B cell (primary cell): Measurements from ENCODE around the gene RAP1GAP2. TPM values are rescaled to one million over a fixed set of nuclear protein-coding genes. Genes with fewer than 3 reads are reported as not detected.

Source experiments
- ATAC-seq: fragments of 200-7000 bp; cut with Tn5 transposase; one replicate; pipeline ENCODE4 v1.10.0; 2021; ENCODE audit warnings: low read depth, mild to moderate bottlenecking, moderate number of reproducible peaks, moderate library complexity
- CTCF ChIA-PET: fragments of 350-600 bp; sonication (Branson Sonifier 250); formaldehyde crosslinking; loops from one replicate; lab custom pipeline; 2021; ENCODE audit warnings: antibody characterized with exemption, inconsistent platforms; lab: Charles Lee
- POLR2A ChIA-PET: fragments of 350-600 bp; sonication (Branson Sonifier 250); formaldehyde crosslinking; loops from one replicate; lab custom pipeline; 2021; ENCODE audit warnings: antibody characterized with exemption; lab: Charles Lee
- DNase-seq: peaks from one replicate; pipeline ENCODE4 v3.0.0; 2013
- H2AFZ ChIP-seq: 2 replicates; pipeline ENCODE4 v1.6.1; 2012; ENCODE audit warnings: mild to moderate bottlenecking, low read depth, low read length; ENCODE audit not compliant: insufficient read depth, poor library complexity, severe bottlenecking
- H3K27ac ChIP-seq, 2 donors: 1 replicate in 1 of 2; 2 replicates in 1 of 2; pipeline ENCODE4 v1.5.1; 2012 to 2013; ENCODE audit warnings: low read length in 2 of 2, mild to moderate bottlenecking in 2 of 2, moderate library complexity in 1 of 2
- H3K27me3 ChIP-seq, 4 experiments: fragments of 200-600 bp in 1 of 4; sonication (generic) in 1 of 4; replicated peaks in 1 of 4; 1 replicate in 2 of 4; 2 replicates in 2 of 4; pipeline versions ENCODE4 v1.6.1 to v1.7.0; 2013 to 2016; ENCODE audit warnings: low read length in 3 of 4, mild to moderate bottlenecking in 2 of 4, mixed read lengths in 1 of 4, moderate library complexity in 1 of 4; ENCODE audit not compliant: insufficient read depth in 4 of 4, control insufficient read depth in 3 of 4; ENCODE audit errors: control extremely low read depth in 1 of 4
- H3K36me3 ChIP-seq, 2 experiments: replicated peaks in 1 of 2; 1 replicate in 1 of 2; 2 replicates in 1 of 2; pipeline versions ENCODE4 v1.6.1 to v1.7.1; 2013; ENCODE audit warnings: low read length in 1 of 2; ENCODE audit not compliant: insufficient read depth in 2 of 2, control insufficient read depth in 1 of 2; ENCODE audit errors: control extremely low read depth in 1 of 2, extremely low read depth in 1 of 2
- H3K4me1 ChIP-seq, 2 donors: fragments of 200-600 bp in 1 of 2; sonication (generic) in 1 of 2; 1 replicate in 1 of 2; 2 replicates in 1 of 2; pipeline versions ENCODE4 v1.5.1 to v1.6.1; 2013 to 2017; ENCODE audit warnings: low read length in 2 of 2; ENCODE audit not compliant: control insufficient read depth in 2 of 2, insufficient read depth in 2 of 2
- H3K4me2 ChIP-seq: replicated peaks from 2 replicates; pipeline ENCODE3; 2012; ENCODE audit warnings: mild to moderate bottlenecking, low read depth, low read length; ENCODE audit not compliant: poor library complexity, severe bottlenecking
- H3K4me3 ChIP-seq, 5 experiments: fragments of 200-600 bp in 1 of 5; sonication (generic) in 1 of 5; 1 replicate in 3 of 5; 2 replicates in 2 of 5; pipeline versions ENCODE4 v1.5.1 to v1.7.0; 2011 to 2016; ENCODE audit warnings: low read length in 4 of 5, mild to moderate bottlenecking in 4 of 5, low read depth in 2 of 5, control low read depth in 1 of 5, moderate library complexity in 1 of 5; ENCODE audit not compliant: insufficient read depth in 1 of 5; ENCODE audit errors: control extremely low read depth in 1 of 5, extremely low read depth in 1 of 5
- H3K79me2 ChIP-seq: fragments of 200-600 bp; sonication (generic); one replicate; pipeline ENCODE4 v1.6.0; 2016; ENCODE audit warnings: low read length; ENCODE audit not compliant: control insufficient read depth, insufficient read depth
- H3K9ac ChIP-seq: fragments of 200-600 bp; sonication (generic); 2 replicates; pipeline ENCODE4 v1.6.1; 2017; ENCODE audit warnings: mild to moderate bottlenecking, low read length, moderate library complexity
- H3K9me3 ChIP-seq, 3 donors: one replicate each; pipeline versions ENCODE4 v1.6.1 to v1.7.1; 2013; ENCODE audit warnings: low read length in 2 of 3; ENCODE audit not compliant: control insufficient read depth in 2 of 3, insufficient read depth in 1 of 3; ENCODE audit errors: control extremely low read depth in 1 of 3
- H4K20me1 ChIP-seq: 2 replicates; pipeline ENCODE4 v1.6.0; 2012; ENCODE audit warnings: mild to moderate bottlenecking, low read length; ENCODE audit not compliant: insufficient read depth, control insufficient read depth, poor library complexity, severe bottlenecking
- H3K27ac Mint-ChIP-seq: one replicate; pipeline ENCODE4 v1.8.0; 2021; ENCODE audit warnings: mixed read lengths
- H3K27me3 Mint-ChIP-seq: one replicate; pipeline ENCODE4 v1.8.0; 2021; ENCODE audit warnings: mixed read lengths
- H3K4me1 Mint-ChIP-seq: one replicate; pipeline ENCODE4 v1.8.0; 2021; ENCODE audit warnings: mixed read lengths
- H3K4me3 Mint-ChIP-seq: one replicate; pipeline ENCODE4 v1.8.0; 2021; ENCODE audit warnings: mixed read lengths
- H3K9me3 Mint-ChIP-seq: one replicate; pipeline ENCODE4 v1.8.0; 2022; ENCODE audit warnings: mixed read lengths; ENCODE audit not compliant: insufficient read depth
- EZH2 ChIP-seq: IDR thresholded peaks from 2 replicates; pipeline ENCODE4 v1.6.1; 2012; ENCODE audit warnings: borderline replicate concordance, low read depth, mild to moderate bottlenecking, moderate library complexity, low read length; ENCODE audit not compliant: insufficient read depth, poor library complexity, severe bottlenecking
- WGBS: methylation state at CpG from one replicate; pipeline ENCODE4 v1.1.5; 2013; ENCODE audit warnings: missing lambda C conversion rate; ENCODE audit not compliant: insufficient coverage; 5-methylcytosine and 5-hydroxymethylcytosine counted together
- intact Hi-C: fragments of 100-400 bp; cut with micrococcal nuclease; formaldehyde crosslinking; loops from one replicate; pipeline ENCODE4 v1.10.0; 2022
- polyA plus RNA-seq: library from polyadenylated mRNA; depleted of rRNA; stranded (reverse); fragments of >200 nt; gene quantifications from 2 replicates; pipeline ENCODE4 v1.2.3, GENCODE V29; 2012
- total RNA-seq, 2 donors: library from RNA; stranded (reverse); fragments of 120-200 nt in 1 of 2; gene quantifications; 1 replicate in 1 of 2; 2 replicates in 1 of 2; pipeline versions ENCODE4 v1.2.3 to v1.2.4, GENCODE V29; 2013 to 2022
- TF ChIP-seq, protein P1 (sequence below): fragments of 200-600 bp; IDR thresholded peaks from one replicate; pipeline ENCODE4 v1.8.0; 2022; ENCODE audit warnings: antibody characterized with exemption, mild to moderate bottlenecking

The RAP1GAP2 gene
- total and polyA plus RNA-seq, 2 donors (not counting 1 experiment from before 2014, with no cell fraction given): 14.9 to 16.4 TPM

- H3K27ac Mint-ChIP-seq: no peak overlapping the region
- no CpG with 5 or more reads among the region's 4 CpGs for WGBS
These were observed 55.4 kb downstream of the RAP1GAP2 start for GRCh38 chr17:2851615-2852014.

DNA sequence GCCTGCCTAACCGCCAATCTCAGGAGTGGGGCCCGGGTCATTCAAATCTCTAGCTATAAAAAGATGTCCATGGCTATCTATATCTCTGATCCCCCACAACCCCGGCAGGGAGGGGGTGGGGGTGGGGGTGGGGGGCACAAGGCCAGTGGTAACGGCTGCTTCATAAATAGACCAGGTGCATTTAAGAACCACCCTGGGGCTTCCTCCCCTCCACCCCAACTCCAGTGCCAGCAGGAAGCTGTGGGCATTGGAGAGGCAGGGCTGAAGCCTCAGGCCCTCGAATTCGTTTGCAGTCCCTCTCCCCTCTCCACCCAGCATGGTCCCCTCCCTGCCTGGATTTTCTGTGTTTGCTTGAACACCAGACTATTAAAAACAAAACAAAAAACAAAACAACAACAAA is 56.0 kb downstream of the RAP1GAP2 start:
- Histone ChIP-seq H4K20me1 (peaks cover 80% of the 10 kb centered on the region), H3K36me3 (no peaks in the 10 kb centered on the region), H3K4me3 (peak overlapping the region in 1 of 5 experiments; percentile 55), H3K9me3 (no peaks in the 10 kb centered on the region), H3K9ac (no peak overlapping the region), H3K4me1 (peaks cover 31 to 40% of the 10 kb centered on the region in 2 donors), H3K4me2 (peak overlapping the region; percentile 98), H3K27ac (no peak overlapping the region), H3K79me2 (peaks cover 26% of the 10 kb centered on the region), H2AFZ (no peak overlapping the region), H3K27me3 (peaks cover 0 to 65% (median 32%) of the 10 kb centered on the region in 4 experiments)
- 0% methylated on average over 2 of the region's 6 CpGs for WGBS
- Mint-ChIP-seq H3K4me1 (peaks cover 31% of the 10 kb centered on the region), H3K27me3 (peaks cover 44% of the 10 kb centered on the region), H3K27ac (peak overlapping the region; percentile 59), H3K4me3 (peak overlapping the region; percentile 77), H3K9me3 (no peaks in the 10 kb centered on the region)
- no peak for ATAC-seq
- POLR2A ChIA-PET: no interaction called here
- intact Hi-C loops: loop anchor here (5.0 kb wide), 2 partner anchors 80 to 150 kb away; no protein-coding TSS in a partner anchor
- no peak for DNase-seq
- CTCF ChIA-PET: interaction anchor here (0.7 to 10.4 kb wide), 7 partner anchors 9 to 162 kb away, joined by 3 to 370 read pairs (median 4); no protein-coding TSS in a partner anchor
- TF ChIP-seq EZH2: no peak
- TF ChIP-seq, protein P1, sequence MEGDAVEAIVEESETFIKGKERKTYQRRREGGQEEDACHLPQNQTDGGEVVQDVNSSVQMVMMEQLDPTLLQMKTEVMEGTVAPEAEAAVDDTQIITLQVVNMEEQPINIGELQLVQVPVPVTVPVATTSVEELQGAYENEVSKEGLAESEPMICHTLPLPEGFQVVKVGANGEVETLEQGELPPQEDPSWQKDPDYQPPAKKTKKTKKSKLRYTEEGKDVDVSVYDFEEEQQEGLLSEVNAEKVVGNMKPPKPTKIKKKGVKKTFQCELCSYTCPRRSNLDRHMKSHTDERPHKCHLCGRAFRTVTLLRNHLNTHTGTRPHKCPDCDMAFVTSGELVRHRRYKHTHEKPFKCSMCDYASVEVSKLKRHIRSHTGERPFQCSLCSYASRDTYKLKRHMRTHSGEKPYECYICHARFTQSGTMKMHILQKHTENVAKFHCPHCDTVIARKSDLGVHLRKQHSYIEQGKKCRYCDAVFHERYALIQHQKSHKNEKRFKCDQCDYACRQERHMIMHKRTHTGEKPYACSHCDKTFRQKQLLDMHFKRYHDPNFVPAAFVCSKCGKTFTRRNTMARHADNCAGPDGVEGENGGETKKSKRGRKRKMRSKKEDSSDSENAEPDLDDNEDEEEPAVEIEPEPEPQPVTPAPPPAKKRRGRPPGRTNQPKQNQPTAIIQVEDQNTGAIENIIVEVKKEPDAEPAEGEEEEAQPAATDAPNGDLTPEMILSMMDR: no peak

More at GRCh38 chr17:2851615-2852014, 55.4 kb downstream of the RAP1GAP2 start:
- no peak for TF ChIP-seq EZH2
- TF ChIP-seq, protein P1: no peak
- ATAC-seq (no peak), DNase-seq (no peak)
- no peak overlapping the region for H3K4me3 ChIP-seq
- H3K4me1 ChIP-seq: peaks cover 33 to 38% of the 10 kb centered on the region in 2 donors
- ChIA-PET POLR2A (no interaction called here), CTCF (interaction anchor here (0.7 to 10.4 kb wide), 8 partner anchors 8 to 162 kb away, joined by 3 to 370 read pairs (median 4); no protein-coding TSS in a partner anchor)
- Mint-ChIP-seq H3K4me1 (peaks cover 31% of the 10 kb centered on the region), H3K27me3 (peaks cover 38% of the 10 kb centered on the region), H3K4me3 (no peak overlapping the region), H3K9me3 (no peaks in the 10 kb centered on the region)
- no peaks in the 10 kb centered on the region for H3K9me3 ChIP-seq
- H3K4me2 ChIP-seq: no peak overlapping the region
- peaks cover 0 to 61% (median 27%) of the 10 kb centered on the region in 4 experiments for H3K27me3 ChIP-seq
- no peak overlapping the region for H3K27ac ChIP-seq
- peaks cover 74% of the 10 kb centered on the region for H4K20me1 ChIP-seq
- no peak overlapping the region for H3K9ac ChIP-seq
- no peak overlapping the region for H2AFZ ChIP-seq
- H3K36me3 ChIP-seq: no peaks in the 10 kb centered on the region
- H3K79me2 ChIP-seq: peaks cover 20% of the 10 kb centered on the region
- intact Hi-C loops: loop anchor here (5.0 kb wide), 2 partner anchors 81 to 151 kb away; no protein-coding TSS in a partner anchor
